C4-2B (cell line): ENCODE results near the gene VIT.

Experiments
- H3K27ac ChIP-seq: fragments of 450-650 bp; 2 replicates; pipeline ENCODE4 v1.5.1; 2017
- ZFX ChIP-seq: fragments of 450-650 bp; IDR thresholded peaks from 2 replicates; pipeline ENCODE4 v1.6.1; 2017
- TF ChIP-seq, protein P1 (sequence below): fragments of 450-650 bp; conservative IDR thresholded peaks from 2 replicates; pipeline ENCODE4 v1.5.1; 2017; ENCODE audit warnings: mild to moderate bottlenecking

Gene VIT

GRCh38 chr2:36659218-36659617 lies 37.3 kb upstream of the VIT start:
- no peak overlapping the region for H3K27ac ChIP-seq
- TF ChIP-seq, protein P1, sequence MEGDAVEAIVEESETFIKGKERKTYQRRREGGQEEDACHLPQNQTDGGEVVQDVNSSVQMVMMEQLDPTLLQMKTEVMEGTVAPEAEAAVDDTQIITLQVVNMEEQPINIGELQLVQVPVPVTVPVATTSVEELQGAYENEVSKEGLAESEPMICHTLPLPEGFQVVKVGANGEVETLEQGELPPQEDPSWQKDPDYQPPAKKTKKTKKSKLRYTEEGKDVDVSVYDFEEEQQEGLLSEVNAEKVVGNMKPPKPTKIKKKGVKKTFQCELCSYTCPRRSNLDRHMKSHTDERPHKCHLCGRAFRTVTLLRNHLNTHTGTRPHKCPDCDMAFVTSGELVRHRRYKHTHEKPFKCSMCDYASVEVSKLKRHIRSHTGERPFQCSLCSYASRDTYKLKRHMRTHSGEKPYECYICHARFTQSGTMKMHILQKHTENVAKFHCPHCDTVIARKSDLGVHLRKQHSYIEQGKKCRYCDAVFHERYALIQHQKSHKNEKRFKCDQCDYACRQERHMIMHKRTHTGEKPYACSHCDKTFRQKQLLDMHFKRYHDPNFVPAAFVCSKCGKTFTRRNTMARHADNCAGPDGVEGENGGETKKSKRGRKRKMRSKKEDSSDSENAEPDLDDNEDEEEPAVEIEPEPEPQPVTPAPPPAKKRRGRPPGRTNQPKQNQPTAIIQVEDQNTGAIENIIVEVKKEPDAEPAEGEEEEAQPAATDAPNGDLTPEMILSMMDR: no peak
- TF ChIP-seq ZFX: no peak

- no peak for TF ChIP-seq ZFX
- TF ChIP-seq, protein P1: no peak
- no peak overlapping the region for H3K27ac ChIP-seq
Observed at GRCh38 chr2:36659872-36660312, 36.6 kb upstream of the VIT start.

GRCh38 chr2:36662638-36663037 lies 33.9 kb upstream of the VIT start:
- TF ChIP-seq, protein P1: no peak
- TF ChIP-seq ZFX: no peak
- H3K27ac ChIP-seq: no peak overlapping the region

GRCh38 chr2:36663295-36663694 lies 33.2 kb upstream of the VIT start:
- no peak overlapping the region for H3K27ac ChIP-seq
- TF ChIP-seq, protein P1: no peak
- no peak for TF ChIP-seq ZFX

DNA sequence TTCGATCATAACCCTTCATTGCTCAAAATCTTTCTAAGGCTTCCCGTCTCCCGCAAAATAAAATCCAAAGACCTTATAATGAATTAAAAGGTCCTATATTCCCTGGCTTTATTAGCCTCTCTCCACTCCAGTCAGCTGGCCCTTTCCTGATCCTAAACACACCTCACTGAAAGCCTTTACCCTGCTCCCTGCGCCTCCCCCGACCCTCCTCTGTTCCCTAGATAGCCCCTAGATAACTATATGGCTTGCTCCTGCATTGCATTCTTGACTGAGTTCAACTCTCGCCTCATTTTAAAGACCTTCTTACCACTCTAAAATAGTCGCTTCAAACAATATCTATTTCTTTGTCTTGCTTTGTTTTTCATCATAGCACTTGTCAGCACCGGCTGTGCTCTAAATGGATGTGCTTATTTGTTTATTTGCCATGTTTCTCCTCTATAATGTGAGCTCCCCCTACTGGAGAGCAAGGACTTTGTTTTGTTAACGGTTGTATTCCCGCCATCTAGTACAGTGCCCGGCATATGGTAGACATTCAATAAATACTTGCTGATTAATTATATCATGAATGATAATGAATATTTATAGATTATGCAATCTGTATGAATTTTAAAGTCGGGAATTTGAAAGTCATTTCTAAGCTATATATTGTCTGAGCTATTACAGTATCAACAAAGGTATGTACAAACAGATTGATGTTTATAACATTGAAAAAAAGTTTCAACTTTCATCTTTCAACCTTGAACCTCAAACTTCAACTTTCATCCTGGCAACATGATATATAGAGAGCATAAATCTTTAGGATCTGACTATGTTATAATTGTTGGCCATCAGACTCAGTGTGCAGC lies 32.4 kb upstream of the VIT start:
- TF ChIP-seq ZFX: no peak
- TF ChIP-seq, protein P1: peak; percentile 86
- no peak overlapping the region for H3K27ac ChIP-seq

GRCh38 chr2:36664696-36665076 lies 31.8 kb upstream of the VIT start:
- TF ChIP-seq, protein P1: no peak
- no peak for TF ChIP-seq ZFX
- H3K27ac ChIP-seq: no peak overlapping the region

GRCh38 chr2:36667931-36668330 lies 28.6 kb upstream of the VIT start:
- H3K27ac ChIP-seq: no peak overlapping the region
- TF ChIP-seq, protein P1: no peak
- no peak for TF ChIP-seq ZFX
